GM23338 (cell line): ENCODE data around the gene HAPLN2. TPM values are rescaled to one million over a fixed set of nuclear protein-coding genes. Genes with fewer than 3 reads are reported as not detected.
"Not testable (repeated sequence)": the region's sequence is repeated elsewhere in the genome, so short reads cannot be mapped to it uniquely, and the experiment has no call there.

Experiments used
- ATAC-seq: fragments of 200-7000 bp; cut with Tn5 transposase; 3 replicates; pipeline ENCODE4 v1.9.1; 2020
- DNase-seq: peaks from one replicate; pipeline ENCODE4 v3.0.0-alpha.2; 2015; ENCODE audit warnings: low spot score
- H2AFZ ChIP-seq: fragments of 200-600 bp; sonication (generic); 2 replicates; pipeline ENCODE4 v1.8.0; 2016; ENCODE audit warnings: antibody characterized with exemption, mild to moderate bottlenecking, moderate library complexity
- H3F3A ChIP-seq: fragments of 200-600 bp; sonication (generic); replicated peaks from 2 replicates; pipeline ENCODE4 v1.8.0; 2017; ENCODE audit warnings: antibody characterized with exemption, mixed run types, low read depth
- H3K27ac ChIP-seq: fragments of 200-600 bp; sonication (generic); 2 replicates; pipeline ENCODE4 v1.6.1; 2016; ENCODE audit warnings: low read depth
- H3K27me3 ChIP-seq: fragments of 200-600 bp; sonication (generic); 2 replicates; pipeline ENCODE4 v1.8.0; 2016; ENCODE audit warnings: mild to moderate bottlenecking, mixed run types, moderate library complexity; ENCODE audit not compliant: insufficient read depth
- H3K36me3 ChIP-seq: fragments of 200-600 bp; sonication (generic); 2 replicates; pipeline ENCODE4 v1.8.0; 2016; ENCODE audit warnings: mild to moderate bottlenecking; ENCODE audit not compliant: insufficient read depth
- H3K4me1 ChIP-seq: fragments of 200-600 bp; sonication (generic); 2 replicates; pipeline ENCODE4 v1.8.0; 2016; ENCODE audit warnings: mild to moderate bottlenecking, moderate library complexity; ENCODE audit not compliant: insufficient read depth
- H3K4me2 ChIP-seq: fragments of 200-600 bp; sonication (generic); 2 replicates; pipeline ENCODE4 v1.7.1; 2017; ENCODE audit warnings: mixed run types
- H3K4me3 ChIP-seq: fragments of 200-600 bp; sonication (generic); 2 replicates; pipeline ENCODE4 v1.6.1; 2016; ENCODE audit warnings: mixed run types
- H3K79me2 ChIP-seq: fragments of 200-600 bp; sonication (generic); replicated peaks from 2 replicates; pipeline ENCODE4 v1.8.0; 2017; ENCODE audit warnings: mild to moderate bottlenecking; ENCODE audit not compliant: insufficient read depth
- H3K9me2 ChIP-seq: fragments of 200-600 bp; sonication (generic); 2 replicates; pipeline ENCODE4 v1.8.0; 2017; ENCODE audit not compliant: insufficient read depth
- H4K20me1 ChIP-seq: fragments of 200-600 bp; sonication (generic); replicated peaks from 2 replicates; pipeline ENCODE4 v1.8.0; 2017; ENCODE audit warnings: mild to moderate bottlenecking; ENCODE audit not compliant: insufficient read depth
- H3K27ac Mint-ChIP-seq: 2 replicates; pipeline ENCODE4 v1.8.0; 2020; ENCODE audit warnings: inconsistent platforms, mild to moderate bottlenecking, moderate library complexity, mixed read lengths
- H3K27me3 Mint-ChIP-seq: 3 replicates; pipeline ENCODE4 v1.8.0; 2022; ENCODE audit warnings: low read depth, mild to moderate bottlenecking, moderate library complexity, mixed read lengths, inconsistent platforms; ENCODE audit not compliant: insufficient read depth, poor library complexity
- H3K36me3 Mint-ChIP-seq: 3 replicates; pipeline ENCODE4 v1.8.0; 2021; ENCODE audit warnings: low read depth, mild to moderate bottlenecking, inconsistent platforms, moderate library complexity, mixed read lengths
- H3K4me1 Mint-ChIP-seq: 3 replicates; pipeline ENCODE4 v1.8.0; 2020; ENCODE audit warnings: mild to moderate bottlenecking, inconsistent platforms, mixed read lengths
- H3K4me3 Mint-ChIP-seq: 3 replicates; pipeline ENCODE4 v1.8.0; 2021; ENCODE audit warnings: moderate library complexity, mild to moderate bottlenecking, inconsistent platforms, mixed read lengths
- H3K9me3 Mint-ChIP-seq: 3 replicates; pipeline ENCODE4 v1.8.0; 2020; ENCODE audit warnings: moderate library complexity, mild to moderate bottlenecking, inconsistent platforms, mixed read lengths
- CREB1 ChIP-seq: fragments of 250-450 bp; sonication (Bioruptor Pico); IDR thresholded peaks from 2 replicates; pipeline ENCODE4 v1.5.0; 2020; ENCODE audit warnings: low read depth, mild to moderate bottlenecking, moderate library complexity
- CTCF ChIP-seq, 2 experiments: fragments of 200-600 bp in 1 of 2; sonication (generic) in 1 of 2; conservative IDR thresholded peaks; 2 replicates each; pipeline versions ENCODE4 v1.5.1 to v1.6.1; 2016 to 2017; ENCODE audit warnings: antibody characterized with exemption in 2 of 2, low read depth in 2 of 2, mild to moderate bottlenecking in 2 of 2, moderate library complexity in 1 of 2
- EZH2phosphoT487 ChIP-seq: fragments of 200-600 bp; sonication (generic); IDR thresholded peaks from one replicate; pipeline ENCODE4 v1.8.1; 2018; ENCODE audit warnings: antibody characterized with exemption; ENCODE audit not compliant: unreplicated experiment
- JUNB ChIP-seq: IDR thresholded peaks from one replicate; pipeline ENCODE4 v1.6.1; 2016; ENCODE audit warnings: antibody characterized with exemption; ENCODE audit not compliant: unreplicated experiment
- NANOG ChIP-seq: IDR thresholded peaks from 2 replicates; pipeline ENCODE4 v1.6.1; 2016; ENCODE audit warnings: antibody characterized with exemption, borderline replicate concordance
- REST ChIP-seq: IDR thresholded peaks from one replicate; pipeline ENCODE4 v1.6.1; 2018; ENCODE audit warnings: antibody characterized with exemption; ENCODE audit not compliant: unreplicated experiment
- ZNF462 ChIP-seq: fragments of 250-450 bp; sonication (Bioruptor Pico); IDR thresholded peaks from 2 replicates; pipeline ENCODE4 v1.5.0; 2020; ENCODE audit warnings: mild to moderate bottlenecking, moderate library complexity
- polyA plus RNA-seq: library from polyadenylated mRNA; unstranded; fragments of >200 nt; fragmentation: Nextera tagmentation; extraction: Ambion mirVana; gene quantifications from 2 replicates; pipeline ENCODE4 v1.2.1, GENCODE V29; 2016
- total RNA-seq: library from RNA; depleted of rRNA; stranded (reverse); fragments of >200 nt; shearing (Covaris generic); gene quantifications from 2 replicates; pipeline ENCODE4 v1.2.3, GENCODE V29; 2014

Gene HAPLN2
- total and polyA plus RNA-seq, 2 experiments from 2014 or later = 0.53 TPM; not detected in 1

GRCh38 chr1:156631152-156631551 lies 11.9 kb downstream of the HAPLN2 start:
- H3K27me3 ChIP-seq = peaks cover 24% of the 10 kb centered on the region
- H3K27ac ChIP-seq, H3K4me1 ChIP-seq, H3K9me2 ChIP-seq, H3K4me1 Mint-ChIP-seq, H3F3A ChIP-seq, H3K36me3 Mint-ChIP-seq, ATAC-seq, H3K79me2 ChIP-seq, H3K4me3 Mint-ChIP-seq, H3K27ac Mint-ChIP-seq, H3K9me3 Mint-ChIP-seq, H3K4me2 ChIP-seq, DNase-seq, H3K36me3 ChIP-seq, H2AFZ ChIP-seq, H4K20me1 ChIP-seq, H3K4me3 ChIP-seq: not testable (repeated sequence)
- peaks cover 16% of the 10 kb centered on the region for H3K27me3 Mint-ChIP-seq
- peak; percentile 52 to 56 for TF ChIP-seq CTCF (conservative IDR thresholded peaks at IDR 0.05; ENCODE audit: low read depth in 2 of 2)

GRCh38 chr1:156632355-156632754 lies 13.1 kb downstream of the HAPLN2 start:
- no peaks in the 10 kb centered on the region for H3K79me2 ChIP-seq
- H3K4me1 ChIP-seq = no peaks in the 10 kb centered on the region
- DNase-seq (no peak), ATAC-seq (no peak)
- H4K20me1 ChIP-seq = no peaks in the 10 kb centered on the region
- H3F3A ChIP-seq = peaks cover 4% of the 10 kb centered on the region; the same call in 1 of the 2 replicates
- Mint-ChIP-seq H3K27ac (no peak overlapping the region), H3K36me3 (no peaks in the 10 kb centered on the region), H3K4me1 (peaks cover 7% of the 10 kb centered on the region), H3K4me3 (no peak overlapping the region; the same call in 2 of the 3 replicates), H3K9me3 (no peaks in the 10 kb centered on the region), H3K27me3 (peaks cover 16% of the 10 kb centered on the region)
- no peak overlapping the region for H3K4me3 ChIP-seq
- H2AFZ ChIP-seq = no peak overlapping the region
- no peaks in the 10 kb centered on the region for H3K9me2 ChIP-seq
- H3K36me3 ChIP-seq = no peaks in the 10 kb centered on the region
- H3K27ac ChIP-seq = no peak overlapping the region
- peaks cover 18% of the 10 kb centered on the region; the same call in 1 of the 2 replicates for H3K27me3 ChIP-seq
- H3K4me2 ChIP-seq = no peak overlapping the region
- TF ChIP-seq REST = no peak
- no peak for TF ChIP-seq ZNF462 (CRISPR knock-in tag)
- no peak for TF ChIP-seq NANOG
- no peak for TF ChIP-seq EZH2phosphoT487
- no peak for TF ChIP-seq CREB1
- no peak for TF ChIP-seq JUNB
- TF ChIP-seq CTCF (conservative IDR thresholded peaks at IDR 0.05; ENCODE audit: low read depth in 2 of 2) = no peak
